ENCODE measurements around the gene ZFPL1. TPM values are rescaled to one million over a fixed set of nuclear protein-coding genes. Genes with fewer than 3 reads are reported as not detected.

ZFPL1 gene
- total and polyA plus RNA-seq, 4 donors: 12.3 to 19.2 (median 16.3) TPM

DNA sequence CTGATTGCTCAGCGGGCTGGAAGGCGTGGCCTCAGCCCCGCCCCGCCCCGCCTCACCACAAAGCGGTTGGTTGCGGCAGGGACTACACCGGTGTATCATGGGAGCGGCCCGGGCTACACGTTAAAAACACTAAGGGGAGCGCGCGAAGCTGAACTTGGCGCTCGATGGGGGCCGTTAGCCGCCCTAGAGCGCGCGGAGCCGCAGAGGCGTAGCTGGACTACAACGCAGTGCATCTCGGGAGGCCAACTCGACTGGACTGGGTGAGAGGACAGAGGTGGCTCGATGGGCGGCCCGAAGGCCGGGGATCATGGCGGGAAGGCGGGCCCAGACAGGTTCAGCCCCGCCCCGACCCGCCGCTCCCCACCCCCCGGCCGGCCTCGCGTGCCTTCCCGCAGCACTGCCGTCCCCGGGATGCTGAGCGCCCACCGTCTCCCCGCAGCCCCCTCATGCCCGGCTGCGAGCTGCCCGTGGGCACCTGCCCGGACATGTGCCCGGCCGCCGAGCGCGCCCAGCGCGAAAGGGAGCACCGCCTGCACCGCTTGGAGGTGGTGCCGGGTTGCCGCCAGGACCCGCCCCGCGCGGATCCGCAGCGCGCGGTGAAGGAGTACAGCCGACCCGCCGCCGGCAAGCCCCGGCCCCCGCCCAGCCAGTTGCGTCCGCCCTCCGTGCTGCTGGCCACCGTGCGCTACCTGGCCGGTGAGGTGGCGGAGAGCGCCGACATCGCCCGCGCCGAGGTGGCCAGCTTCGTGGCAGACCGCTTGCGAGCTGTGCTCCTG is 43.0 kb upstream of the ZFPL1 start, which contains the start of gene SAC3D1:
Gene SAC3D1 (plus strand): TSS at position 364 of the 776 bp plus-strand sequence. CDS start 83 bp downstream, at position 447.
- peak within 1 kb of the TSS; percentile 40 to 64 for H3K9ac ChIP-seq (ENCODE audit: low read depth in 1 of 2, low read length in 2 of 2)
- H3K9me3 ChIP-seq (ENCODE audit: control insufficient read depth in 4 of 4, low read length in 3 of 4): no peaks in the 10 kb centered on the region
- H3K27me3 ChIP-seq (ENCODE audit: control insufficient read depth in 4 of 4, insufficient read depth in 4 of 4, low read length in 3 of 4): no peaks in the 10 kb centered on the region
- H3K36me3 ChIP-seq (ENCODE audit: control insufficient read depth in 4 of 4, insufficient read depth in 3 of 4, low read depth in 1 of 4, low read length in 3 of 4): peaks cover 0 to 9% (median 8%) of the 10 kb centered on the region in 4 donors
- TF ChIP-seq SP1 (IDR thresholded peaks at IDR 0.05) (peak; percentile 83), RXRA (IDR thresholded peaks at IDR 0.05) (peak; percentile 75 to 76), FOXA1 (IDR thresholded peaks at IDR 0.05) (no peak), TAF1 (conservative IDR thresholded peaks at IDR 0.05) (no peak), ZBTB33 (IDR thresholded peaks at IDR 0.05) (no peak), RAD21 (IDR thresholded peaks at IDR 0.05) (no peak), EGR1 (IDR thresholded peaks at IDR 0.05; ENCODE audit: low read depth in 2 of 2) (peak in 1 of 2 donors; percentile 25), JUND (IDR thresholded peaks at IDR 0.05) (peak in 1 of 2 donors; percentile 16), CTCF (IDR thresholded peaks at IDR 0.05; ENCODE audit: low read depth, low read length, missing input control) (no peak), GABPA (IDR thresholded peaks at IDR 0.05 in 1 of 2, conservative IDR thresholded peaks at IDR 0.05 in 1 of 2) (peak in 1 of 2 donors; percentile 72), NR2F2 (IDR thresholded peaks at IDR 0.05) (peak; percentile 63), FOXA2 (IDR thresholded peaks at IDR 0.05) (no peak), HNF4A (conservative IDR thresholded peaks at IDR 0.05) (peak; percentile 27 to 49), ATF3 (IDR thresholded peaks at IDR 0.05) (no peak), YY1 (IDR thresholded peaks at IDR 0.05) (peak; percentile 95), HNF4G (IDR thresholded peaks at IDR 0.05) (no peak)
- TF ChIP-seq, protein P1, sequence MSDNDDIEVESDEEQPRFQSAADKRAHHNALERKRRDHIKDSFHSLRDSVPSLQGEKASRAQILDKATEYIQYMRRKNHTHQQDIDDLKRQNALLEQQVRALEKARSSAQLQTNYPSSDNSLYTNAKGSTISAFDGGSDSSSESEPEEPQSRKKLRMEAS (IDR thresholded peaks at IDR 0.05): peak; percentile 83
- TF ChIP-seq, protein P2, sequence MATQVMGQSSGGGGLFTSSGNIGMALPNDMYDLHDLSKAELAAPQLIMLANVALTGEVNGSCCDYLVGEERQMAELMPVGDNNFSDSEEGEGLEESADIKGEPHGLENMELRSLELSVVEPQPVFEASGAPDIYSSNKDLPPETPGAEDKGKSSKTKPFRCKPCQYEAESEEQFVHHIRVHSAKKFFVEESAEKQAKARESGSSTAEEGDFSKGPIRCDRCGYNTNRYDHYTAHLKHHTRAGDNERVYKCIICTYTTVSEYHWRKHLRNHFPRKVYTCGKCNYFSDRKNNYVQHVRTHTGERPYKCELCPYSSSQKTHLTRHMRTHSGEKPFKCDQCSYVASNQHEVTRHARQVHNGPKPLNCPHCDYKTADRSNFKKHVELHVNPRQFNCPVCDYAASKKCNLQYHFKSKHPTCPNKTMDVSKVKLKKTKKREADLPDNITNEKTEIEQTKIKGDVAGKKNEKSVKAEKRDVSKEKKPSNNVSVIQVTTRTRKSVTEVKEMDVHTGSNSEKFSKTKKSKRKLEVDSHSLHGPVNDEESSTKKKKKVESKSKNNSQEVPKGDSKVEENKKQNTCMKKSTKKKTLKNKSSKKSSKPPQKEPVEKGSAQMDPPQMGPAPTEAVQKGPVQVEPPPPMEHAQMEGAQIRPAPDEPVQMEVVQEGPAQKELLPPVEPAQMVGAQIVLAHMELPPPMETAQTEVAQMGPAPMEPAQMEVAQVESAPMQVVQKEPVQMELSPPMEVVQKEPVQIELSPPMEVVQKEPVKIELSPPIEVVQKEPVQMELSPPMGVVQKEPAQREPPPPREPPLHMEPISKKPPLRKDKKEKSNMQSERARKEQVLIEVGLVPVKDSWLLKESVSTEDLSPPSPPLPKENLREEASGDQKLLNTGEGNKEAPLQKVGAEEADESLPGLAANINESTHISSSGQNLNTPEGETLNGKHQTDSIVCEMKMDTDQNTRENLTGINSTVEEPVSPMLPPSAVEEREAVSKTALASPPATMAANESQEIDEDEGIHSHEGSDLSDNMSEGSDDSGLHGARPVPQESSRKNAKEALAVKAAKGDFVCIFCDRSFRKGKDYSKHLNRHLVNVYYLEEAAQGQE (IDR thresholded peaks at IDR 0.05): peak; percentile 63
- H3K4me3 ChIP-seq (ENCODE audit: low read depth in 1 of 3, low read length in 3 of 3): peak within 1 kb of the TSS; percentile 45 to 83 (median 61)
- peaks cover 4 to 19% (median 11%) of the 10 kb centered on the region in 4 donors for H3K4me1 ChIP-seq (ENCODE audit: control insufficient read depth in 4 of 4, insufficient read depth in 4 of 4, low read length in 3 of 4)
- under 1% methylated on average over 91 of the region's 91 CpGs for WGBS
- peak within 1 kb of the TSS; percentile 89 to 96 for H3K27ac ChIP-seq (ENCODE audit: low read depth in 1 of 2, low read length in 2 of 2)
- peak; percentile 89 for DNase-seq (ENCODE audit: low spot score)
